NCI-H146 treated with DMSO at 0.1 percent for 48 hours (cell line): ENCODE data around the gene RECQL5.

Experiments used
- DNase-seq: peaks from one replicate; lab custom pipeline; 2025; ENCODE audit not compliant: unreplicated experiment; lab: John Stamatoyannopoulos, UW

Gene RECQL5

GRCh38 chr17:75634754-75635609 lies 32.0 kb downstream of the RECQL5 start:
- DNase-seq, result no peak

- DNase-seq, result no peak
These were observed 32.6 kb downstream of the RECQL5 start for GRCh38 chr17:75634376-75634740.

GRCh38 chr17:75633486-75634375 lies 33.2 kb downstream of the RECQL5 start:
- peak; percentile 85 for DNase-seq

- DNase-seq, result peak; percentile 29
These were observed 34.0 kb downstream of the RECQL5 start, which contains the start of gene SMIM5 for GRCh38 chr17:75632863-75633485. SMIM5 (plus strand) TSS chr17:75633434; CDS start chr17:75640202, 6,768 bp downstream.

- no peak for DNase-seq
These were observed 34.5 kb downstream of the RECQL5 start for GRCh38 chr17:75632428-75632827.

- DNase-seq, result no peak
These were observed 35.6 kb downstream of the RECQL5 start for GRCh38 chr17:75631353-75631752.

GRCh38 chr17:75630071-75630917 lies 36.7 kb downstream of the RECQL5 start:
- no peak for DNase-seq

GRCh38 chr17:75629157-75629556 lies 37.8 kb downstream of the RECQL5 start:
- DNase-seq, result no peak

GRCh38 chr17:75628425-75628824 lies 38.5 kb downstream of the RECQL5 start:
- DNase-seq, result no peak

- DNase-seq, result no peak
These were observed 39.9 kb downstream of the RECQL5 start for GRCh38 chr17:75627094-75627493.

GRCh38 chr17:75626496-75627038 lies 40.4 kb downstream of the RECQL5 start:
- DNase-seq, result no peak

GRCh38 chr17:75625813-75626486 lies 41.0 kb downstream of the RECQL5 start:
- DNase-seq, result no peak

- no peak for DNase-seq
These were observed 42.1 kb downstream of the RECQL5 start for GRCh38 chr17:75624714-75625345.

- no peak for DNase-seq
These were observed 42.9 kb downstream of the RECQL5 start for GRCh38 chr17:75624021-75624420.

GRCh38 chr17:75623386-75623785 lies 43.6 kb downstream of the RECQL5 start:
- no peak for DNase-seq

- no peak for DNase-seq
These were observed 44.1 kb downstream of the RECQL5 start for GRCh38 chr17:75622771-75623273.

GRCh38 chr17:75622076-75622475 lies 44.9 kb downstream of the RECQL5 start:
- DNase-seq, result no peak

GRCh38 chr17:75621489-75621888 lies 45.5 kb downstream of the RECQL5 start:
- no peak for DNase-seq
